22Rv1 (cell line): ENCODE results near the gene SLC6A3.

Source experiments
- CTCF ChIP-seq: fragments of 450-650 bp; IDR thresholded peaks from 2 replicates; pipeline ENCODE4 v1.5.1; 2017; ENCODE audit warnings: mild to moderate bottlenecking
- ZFX ChIP-seq: fragments of 450-650 bp; IDR thresholded peaks from 2 replicates; pipeline ENCODE4 v1.6.1; 2017; ENCODE audit warnings: antibody characterized with exemption, borderline replicate concordance

GRCh38 chr5:1438871-1439270 lies 6.4 kb downstream of the SLC6A3 start:
- TF ChIP-seq CTCF (no peak), ZFX (no peak)
